Right lobe of liver (tissue), 6 donors: ENCODE measurements around the gene PDK2. TPM values are rescaled to one million over a fixed set of nuclear protein-coding genes. Genes with fewer than 3 reads are reported as not detected.

ENCODE experiments used
- ATAC-seq, 4 donors: fragments of 200-7000 bp; cut with Tn5 transposase; one replicate each; pipeline ENCODE4 v1.9.1; 2020; ENCODE audit warnings: mild to moderate bottlenecking in 4 of 4, moderate library complexity in 4 of 4
- DNase-seq, 3 donors: peaks; one replicate each; pipeline ENCODE4 v3.0.0-alpha.2; 2020
- H3K27ac ChIP-seq, 3 donors: fragments of 200-600 bp; one replicate each; pipeline ENCODE4 v1.8.0; 2022
- H3K27me3 ChIP-seq, 2 donors: fragments of 200-600 bp; one replicate each; pipeline ENCODE4 v1.8.0; 2022
- H3K36me3 ChIP-seq, 4 donors: fragments of 200-600 bp; sonication (generic) in 1 of 4; one replicate each; pipeline versions ENCODE4 v1.5.1 to v1.8.0; 2017 to 2022; ENCODE audit warnings: control low read depth in 1 of 4
- H3K4me1 ChIP-seq, 4 donors: fragments of 200-600 bp; sonication (generic) in 1 of 4; one replicate each; pipeline versions ENCODE4 v1.5.1 to v1.8.0; 2017 to 2022; ENCODE audit warnings: control low read depth in 1 of 4
- H3K4me3 ChIP-seq, 3 donors: fragments of 200-600 bp; one replicate each; pipeline ENCODE4 v1.8.0; 2022
- H3K9me3 ChIP-seq, 4 donors: fragments of 200-600 bp; sonication (generic) in 1 of 4; one replicate each; pipeline versions ENCODE4 v1.5.1 to v1.8.0; 2017 to 2022; ENCODE audit warnings: control low read depth in 1 of 4
- POLR2A ChIP-seq: fragments of 450-650 bp; IDR thresholded peaks from one replicate; pipeline ENCODE4 v1.6.1; 2017; ENCODE audit warnings: antibody characterized with exemption, mild to moderate bottlenecking
- WGBS: methylation state at CpG from one replicate; pipeline ENCODE4 v1.1.6; 2018; ENCODE audit warnings: low coverage, low lambda C conversion rate; ENCODE audit not compliant: insufficient coverage; ENCODE audit errors: missing lambda C conversion rate; 5-methylcytosine and 5-hydroxymethylcytosine counted together
- intact Hi-C, 2 donors: fragments of 100-400 bp; cut with DNase I; formaldehyde crosslinking; loops; one replicate each; pipeline versions ENCODE4 v1.11.2 to v1.14.1; 2022
- total RNA-seq, 6 experiments: library from RNA; depleted of rRNA in 2 of 6; stranded (reverse); fragments of >200 nt in 2 of 6; fragmentation: NEBNext Ultra II Directional in 3 of 6; extraction: Animal tissue kit (Norgen Biotek cat#: 25700) in 3 of 6; gene quantifications; one replicate each; pipeline versions ENCODE4 v1.1.0 to v1.2.4, GENCODE V29; 2016 to 2023
- TF ChIP-seq, protein P1 (sequence below), 4 donors: fragments of 200-600 bp in 3 of 4; fragments of 450-650 bp in 1 of 4; IDR thresholded peaks; one replicate each; pipeline versions ENCODE4 v1.5.1 to v1.8.0; 2016 to 2022; ENCODE audit warnings: antibody characterized with exemption in 4 of 4, mild to moderate bottlenecking in 2 of 4
- donor health status: DM: no; HTN: yes; CAD: no.
- donor health status: DM: no; HTN: no; CAD: no.
- donor health status: DM: no; HTN: no; CAD: no.
- donor health status: DM: no; HTN: yes; CAD: no.
- donor health status: DM: no; HTN: yes; CAD: no.

Gene PDK2
- total RNA-seq, 6 experiments from 2014 or later = 25.0 to 58.0 (median 44.8) TPM

DNA sequence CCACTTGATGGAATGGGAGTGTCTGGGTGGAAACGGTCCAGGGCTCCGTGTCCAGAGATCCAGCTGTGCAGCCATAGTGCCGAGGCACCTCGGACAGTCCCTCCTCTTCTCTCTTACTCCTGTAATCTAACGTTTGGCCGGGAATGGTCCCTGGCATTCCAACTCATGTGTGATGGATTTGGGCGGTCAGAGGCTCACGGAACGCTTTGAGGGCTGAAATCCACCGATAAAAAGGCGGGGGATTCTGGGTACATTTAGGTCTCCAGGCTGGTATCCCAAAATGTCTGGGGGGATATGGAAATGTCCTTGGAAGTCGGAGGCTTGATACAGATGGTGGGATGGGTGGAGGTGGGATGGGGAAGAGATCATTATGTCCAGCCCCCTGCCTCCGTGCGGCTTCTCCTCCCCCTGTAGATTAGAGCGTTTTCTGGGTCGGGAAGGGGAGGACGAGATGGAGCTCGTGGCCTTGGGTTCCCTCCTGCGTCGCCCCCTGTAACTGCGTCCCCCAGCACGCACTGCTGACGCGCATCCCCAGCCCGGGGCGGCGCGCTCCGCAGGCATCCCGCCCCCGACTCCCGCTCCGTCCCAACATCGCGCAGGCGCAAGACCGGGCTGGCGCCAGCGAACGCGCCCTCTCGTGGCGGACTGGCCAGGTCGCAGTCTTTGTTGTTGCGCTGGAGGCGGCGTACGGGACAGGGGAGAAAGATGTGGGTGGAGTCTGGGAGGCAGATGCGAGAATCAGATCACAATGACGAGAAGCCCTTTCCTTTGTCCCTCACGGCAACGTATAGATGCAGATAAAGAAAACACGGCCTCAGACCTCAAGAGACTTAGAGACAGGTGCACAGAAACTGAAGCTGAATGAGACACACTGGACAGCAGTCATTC lies 66.1 kb downstream of the PDK2 start:
- 4% methylated on average over 22 of the region's 53 CpGs for WGBS
- H3K4me3 ChIP-seq = peak overlapping the region; percentile 27 to 57 (median 49)

More for the DNA sequence above, 66.1 kb downstream of the PDK2 start:
- peak; percentile 18 for TF ChIP-seq POLR2A
- TF ChIP-seq, protein P1, sequence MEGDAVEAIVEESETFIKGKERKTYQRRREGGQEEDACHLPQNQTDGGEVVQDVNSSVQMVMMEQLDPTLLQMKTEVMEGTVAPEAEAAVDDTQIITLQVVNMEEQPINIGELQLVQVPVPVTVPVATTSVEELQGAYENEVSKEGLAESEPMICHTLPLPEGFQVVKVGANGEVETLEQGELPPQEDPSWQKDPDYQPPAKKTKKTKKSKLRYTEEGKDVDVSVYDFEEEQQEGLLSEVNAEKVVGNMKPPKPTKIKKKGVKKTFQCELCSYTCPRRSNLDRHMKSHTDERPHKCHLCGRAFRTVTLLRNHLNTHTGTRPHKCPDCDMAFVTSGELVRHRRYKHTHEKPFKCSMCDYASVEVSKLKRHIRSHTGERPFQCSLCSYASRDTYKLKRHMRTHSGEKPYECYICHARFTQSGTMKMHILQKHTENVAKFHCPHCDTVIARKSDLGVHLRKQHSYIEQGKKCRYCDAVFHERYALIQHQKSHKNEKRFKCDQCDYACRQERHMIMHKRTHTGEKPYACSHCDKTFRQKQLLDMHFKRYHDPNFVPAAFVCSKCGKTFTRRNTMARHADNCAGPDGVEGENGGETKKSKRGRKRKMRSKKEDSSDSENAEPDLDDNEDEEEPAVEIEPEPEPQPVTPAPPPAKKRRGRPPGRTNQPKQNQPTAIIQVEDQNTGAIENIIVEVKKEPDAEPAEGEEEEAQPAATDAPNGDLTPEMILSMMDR (IDR thresholded peaks at IDR 0.05) = peak; percentile 94 to 97 (median 95)
- DNase-seq (peak; percentile 91 to 93 (median 92)), ATAC-seq (peak; percentile 97 to 99 (median 98))
- Histone ChIP-seq H3K4me1 (peaks cover 0 to 4% (median 2%) of the 10 kb centered on the region in 4 donors), H3K9me3 (no peaks in the 10 kb centered on the region), H3K27me3 (no peaks in the 10 kb centered on the region), H3K36me3 (no peaks in the 10 kb centered on the region), H3K27ac (no peak overlapping the region)
- intact Hi-C loops = loop anchor here (10.0 kb wide), 1 partner anchor 46 kb away; no protein-coding TSS in a partner anchor

Other genes with a start within 250 kb of the PDK2 start
- gene TAC4, start 247.3 kb upstream of the PDK2 start, total RNA-seq = not detected
- gene DLX4, start 126.2 kb upstream of the PDK2 start, total RNA-seq = not detected
- not detected for gene DLX3, start 100.1 kb upstream of the PDK2 start, total RNA-seq
- 1 to 10 TPM; 1.4 to 3.7 (median 2.4) TPM for gene ITGA3, start 39.2 kb upstream of the PDK2 start, total RNA-seq
- 1 to 10 TPM in 2 of 6 experiments, under 1 TPM in 3, not detected in 1; 0.50 to 3.8 (median 0.77) TPM for gene SAMD14, start 34.8 kb downstream of the PDK2 start, total RNA-seq
- 10 to 100 TPM in 5 of 6 experiments, 1 to 10 TPM in 1; 9.9 to 18.1 (median 12.0) TPM for gene PPP1R9B, start 55.3 kb downstream of the PDK2 start, total RNA-seq
- 1 to 10 TPM in 4 of 6 experiments, under 1 TPM in 2; 0.48 to 2.8 (median 1.6) TPM for gene SGCA, start 70.7 kb downstream of the PDK2 start, total RNA-seq
- gene COL1A1, start 106.3 kb downstream of the PDK2 start, total RNA-seq = 100 to 1,000 TPM in 1 of 6 experiments, 10 to 100 TPM in 4, 1 to 10 TPM in 1; 9.3 to 109 (median 34.7) TPM
- gene TMEM92, start 179.1 kb downstream of the PDK2 start, total RNA-seq = 10 to 100 TPM in 1 of 6 experiments, 1 to 10 TPM in 5; 1.5 to 20.0 (median 8.7) TPM